Activated CD4-positive, alpha-beta T cell treated with anti-CD3 and anti-CD28 coated beads, Interleukin-2, amount 50 U/mL, for 4 hours (primary cell): ENCODE results near the gene DENND4B.

ENCODE experiments used
- DNase-seq, 2 experiments: peaks; one replicate each; pipeline ENCODE4 v3.0.0-alpha.2; 2020

The DENND4B gene

GRCh38 chr1:153968000-153968363 is 21.5 kb upstream of the DENND4B start:
- DNase-seq = no peak

GRCh38 chr1:153967107-153967999 is 20.8 kb upstream of the DENND4B start, which contains the start of gene CREB3L4:
TSS of gene CREB3L4 (plus strand) at chr1:153967902. CDS start at chr1:153968526, 624 bp downstream.
- peak; percentile 73 to 78 for DNase-seq

GRCh38 chr1:153963850-153964331 is 17.4 kb upstream of the DENND4B start:
- no peak for DNase-seq

GRCh38 chr1:153963030-153963849 is 16.7 kb upstream of the DENND4B start, which contains the start of gene SLC39A1:
TSS of gene SLC39A1 (minus strand) at chr1:153963537. CDS start at chr1:153962715, 822 bp downstream.
- DNase-seq = peak; percentile 91 to 94

- no peak for DNase-seq
Observed at GRCh38 chr1:153962088-153963029, 15.8 kb upstream of the DENND4B start.

- no peak for DNase-seq
Observed at GRCh38 chr1:153961421-153961820, 14.9 kb upstream of the DENND4B start.

GRCh38 chr1:153960206-153960605 is 13.7 kb upstream of the DENND4B start:
- no peak for DNase-seq

- DNase-seq = no peak
Observed at GRCh38 chr1:153959454-153959853, 12.9 kb upstream of the DENND4B start.

- DNase-seq = no peak
Observed at GRCh38 chr1:153958961-153959260, 12.4 kb upstream of the DENND4B start.

- peak; percentile 97 to 98 for DNase-seq
Observed at GRCh38 chr1:153958111-153958960, 11.8 kb upstream of the DENND4B start, which contains the start of gene CRTC2. TSS of gene CRTC2 (minus strand) at chr1:153958612. CDS start at chr1:153958497, 115 bp downstream.

- DNase-seq = no peak
Observed at GRCh38 chr1:153957744-153958110, 11.2 kb upstream of the DENND4B start.

- DNase-seq = no peak
Observed at GRCh38 chr1:153956997-153957715, 10.6 kb upstream of the DENND4B start.

- DNase-seq = no peak
Observed at GRCh38 chr1:153954826-153955225, 8.3 kb upstream of the DENND4B start.

GRCh38 chr1:153953859-153954365 is 7.4 kb upstream of the DENND4B start:
- DNase-seq = no peak

- DNase-seq = no peak
Observed at GRCh38 chr1:153951801-153952200, 5.3 kb upstream of the DENND4B start.

GRCh38 chr1:153951183-153951582 is 4.7 kb upstream of the DENND4B start:
- DNase-seq = no peak

GRCh38 chr1:153945795-153946621 is 510 bp downstream of the DENND4B start:
- DNase-seq = peak; percentile 46 to 47

GRCh38 chr1:153945131-153945794 is 1.3 kb downstream of the DENND4B start:
- DNase-seq = peak; percentile 67 to 68

GRCh38 chr1:153944827-153945117 is 1.7 kb downstream of the DENND4B start:
- DNase-seq = no peak
